Esophagus muscularis mucosa (tissue), 4 donors: Measurements from ENCODE around the gene TNFRSF17. TPM values are rescaled to one million over a fixed set of nuclear protein-coding genes. Genes with fewer than 3 reads are reported as not detected.
A peak's percentile ranks its signal among the peaks of the same experiment; 100 is the strongest.
"Not testable (repeated sequence)": the region's sequence is repeated elsewhere in the genome, so short reads cannot be mapped to it uniquely, and the experiment has no call there.

ENCODE experiments used
- DNase-seq: peaks from one replicate; pipeline ENCODE4 v3.0.0-alpha.2; 2017; ENCODE audit errors: extremely low spot score
- H3K27ac ChIP-seq, 4 donors: fragments of 200-600 bp; sonication (generic); replicated peaks in 1 of 4; 1 replicate in 3 of 4; 2 replicates in 1 of 4; pipeline ENCODE4 v1.5.1; 2016 to 2019; ENCODE audit warnings: mild to moderate bottlenecking in 1 of 4
- H3K27me3 ChIP-seq, 4 donors: fragments of 200-600 bp; sonication (generic); one replicate each; pipeline versions ENCODE4 v1.5.1 to v1.6.0; 2016 to 2019
- H3K36me3 ChIP-seq, 4 donors: fragments of 200-600 bp; sonication (generic); one replicate each; pipeline ENCODE4 v1.5.1; 2016 to 2019
- H3K4me1 ChIP-seq, 4 donors: fragments of 200-600 bp; sonication (generic); one replicate each; pipeline ENCODE4 v1.5.1; 2016 to 2019
- H3K4me3 ChIP-seq, 4 donors: fragments of 200-600 bp; sonication (generic); 1 replicate in 2 of 4; 2 replicates in 2 of 4; pipeline ENCODE4 v1.5.1; 2016 to 2019; ENCODE audit warnings: mild to moderate bottlenecking in 4 of 4, moderate library complexity in 1 of 4
- H3K9me3 ChIP-seq, 4 donors: fragments of 200-600 bp; sonication (generic); 1 replicate in 3 of 4; 2 replicates in 1 of 4; pipeline ENCODE4 v1.5.1; 2016 to 2019
- CTCF ChIP-seq, 3 experiments: fragments of 200-600 bp in 2 of 3; fragments of 450-650 bp in 1 of 3; sonication (generic) in 2 of 3; IDR thresholded peaks; one replicate each; pipeline ENCODE4 v1.5.1; 2017 to 2019; ENCODE audit warnings: antibody characterized with exemption in 3 of 3, mild to moderate bottlenecking in 2 of 3, moderate library complexity in 1 of 3
- EP300 ChIP-seq: sonication (generic); formaldehyde crosslinking; IDR thresholded peaks from one replicate; pipeline ENCODE4 v1.6.1; 2017; ENCODE audit warnings: antibody characterized with exemption
- POLR2A ChIP-seq: fragments of 450-650 bp; IDR thresholded peaks from one replicate; pipeline ENCODE4 v1.6.1; 2017; ENCODE audit warnings: antibody characterized with exemption, moderate library complexity, mild to moderate bottlenecking, low read depth
- POLR2AphosphoS5 ChIP-seq, 2 donors: sonication (generic); formaldehyde crosslinking; IDR thresholded peaks; one replicate each; pipeline ENCODE4 v1.6.1; 2017; ENCODE audit warnings: antibody characterized with exemption in 2 of 2
- WGBS: methylation state at CpG from one replicate; pipeline ENCODE4 v1.1.5; 2018; 5-methylcytosine and 5-hydroxymethylcytosine counted together
- intact Hi-C: fragments of 100-400 bp; cut with DNase I; formaldehyde crosslinking; loops from one replicate; pipeline ENCODE4 v1.15.1; 2023
- total RNA-seq, 4 donors: library from RNA; depleted of rRNA; stranded (reverse); fragments of >200 nt; gene quantifications; one replicate each; pipeline versions ENCODE4 v1.1.0 to v1.2.1, GENCODE V29; 2016

TNFRSF17 gene
- total RNA-seq, 4 donors from 2014 or later, result not detected

- Histone ChIP-seq H3K27me3 (no peaks in the 10 kb centered on the region), H3K36me3 (no peaks in the 10 kb centered on the region), H3K27ac (peak overlapping the region in 1 of 4 donors; percentile 43), H3K9me3 (no peaks in the 10 kb centered on the region), H3K4me3 (no peak overlapping the region), H3K4me1 (peaks cover 0 to 4% (median 0%) of the 10 kb centered on the region in 4 donors)
- intact Hi-C loops, result no loop called here
- DNase-seq, result no peak
- no peak for TF ChIP-seq POLR2A
- no peak for TF ChIP-seq EP300
- no peak for TF ChIP-seq CTCF (IDR thresholded peaks at IDR 0.05)
- TF ChIP-seq POLR2AphosphoS5 (IDR thresholded peaks at IDR 0.05), result no peak
- 83% methylated on average over 2 of the region's 2 CpGs for WGBS
These were observed 8.5 kb upstream of the TNFRSF17 start for GRCh38 chr16:11956558-11956957.

GRCh38 chr16:11957591-11958395 lies 7.2 kb upstream of the TNFRSF17 start:
- H3K4me3 ChIP-seq, result no peak overlapping the region
- H3K36me3 ChIP-seq, result no peaks in the 10 kb centered on the region
- TF ChIP-seq POLR2AphosphoS5 (IDR thresholded peaks at IDR 0.05), result peak in 1 of 2 donors; percentile 10
- no peak for TF ChIP-seq CTCF (IDR thresholded peaks at IDR 0.05)
- TF ChIP-seq EP300, result no peak
- no peak for TF ChIP-seq POLR2A
- no peaks in the 10 kb centered on the region for H3K27me3 ChIP-seq
- H3K27ac ChIP-seq, result peak overlapping the region; percentile 10 to 46 (median 37)
- intact Hi-C loops, result no loop called here
- WGBS, result 83% methylated on average over 10 of the region's 10 CpGs
- no peaks in the 10 kb centered on the region for H3K9me3 ChIP-seq
- DNase-seq, result no peak
- H3K4me1 ChIP-seq, result peaks cover 0 to 4% (median 0%) of the 10 kb centered on the region in 4 donors

GRCh38 chr16:11962457-11962856 lies 2.6 kb upstream of the TNFRSF17 start:
- H3K9me3 ChIP-seq, H3K27ac ChIP-seq, intact Hi-C loops, DNase-seq, H3K27me3 ChIP-seq, H3K4me1 ChIP-seq, H3K36me3 ChIP-seq, H3K4me3 ChIP-seq: not testable (repeated sequence)
- WGBS, result 85% methylated on average over 5 of the region's 5 CpGs

DNA sequence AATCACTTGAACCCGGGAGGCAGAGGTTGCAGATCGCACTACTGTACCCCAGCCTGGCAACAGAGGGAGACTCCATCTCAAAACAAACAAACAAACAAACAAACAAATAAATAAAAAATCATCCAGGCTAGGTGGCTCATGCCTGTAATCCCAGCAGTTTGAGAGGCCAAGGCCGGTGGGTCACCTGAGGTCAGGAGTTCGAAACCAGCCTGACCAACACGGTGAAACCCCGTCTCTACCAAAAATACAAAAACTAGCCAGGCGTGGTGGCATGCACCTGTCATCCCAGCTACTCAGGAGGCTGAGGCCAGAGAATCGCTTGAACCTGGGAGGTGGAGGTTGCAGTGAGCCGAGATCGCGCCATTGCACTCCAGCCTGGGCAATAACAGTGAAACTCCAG lies 2.0 kb upstream of the TNFRSF17 start:
- H3K27me3 ChIP-seq, H3K4me3 ChIP-seq, H3K36me3 ChIP-seq, intact Hi-C loops, DNase-seq, H3K27ac ChIP-seq, H3K4me1 ChIP-seq, H3K9me3 ChIP-seq: not testable (repeated sequence)
- 96% methylated on average over 11 of the region's 11 CpGs for WGBS

DNA sequence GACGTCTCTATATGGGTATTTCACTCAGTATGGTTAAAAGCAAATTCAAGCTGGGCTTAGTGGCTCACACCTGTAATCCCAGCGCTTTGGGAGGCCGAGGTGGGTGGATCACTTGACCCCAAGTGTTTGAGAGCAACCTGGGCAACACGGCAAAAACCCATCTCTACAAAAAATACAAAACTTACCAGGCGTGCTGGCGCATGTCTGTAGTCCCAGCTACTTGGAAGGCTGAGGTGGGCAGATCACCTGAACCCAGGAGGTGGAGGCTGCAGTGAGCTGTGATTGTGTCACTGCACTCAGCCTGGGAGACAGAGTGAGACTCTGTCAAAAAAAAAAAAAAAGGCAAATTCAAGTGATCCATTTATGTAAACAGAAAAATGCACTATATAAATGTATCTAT lies 1.3 kb upstream of the TNFRSF17 start:
- Histone ChIP-seq H3K4me3 (no peak overlapping the region), H3K4me1 (peaks cover 0 to 4% (median 0%) of the 10 kb centered on the region in 4 donors), H3K36me3 (no peaks in the 10 kb centered on the region), H3K27me3 (peaks cover 0 to 8% (median 0%) of the 10 kb centered on the region in 4 donors), H3K9me3 (no peaks in the 10 kb centered on the region), H3K27ac (no peak overlapping the region)
- TF ChIP-seq EP300 (no peak), POLR2A (no peak), CTCF (IDR thresholded peaks at IDR 0.05) (no peak), POLR2AphosphoS5 (IDR thresholded peaks at IDR 0.05) (no peak)
- no peak for DNase-seq
- 89% methylated on average over 6 of the region's 6 CpGs for WGBS
- intact Hi-C loops, result no loop called here

DNA sequence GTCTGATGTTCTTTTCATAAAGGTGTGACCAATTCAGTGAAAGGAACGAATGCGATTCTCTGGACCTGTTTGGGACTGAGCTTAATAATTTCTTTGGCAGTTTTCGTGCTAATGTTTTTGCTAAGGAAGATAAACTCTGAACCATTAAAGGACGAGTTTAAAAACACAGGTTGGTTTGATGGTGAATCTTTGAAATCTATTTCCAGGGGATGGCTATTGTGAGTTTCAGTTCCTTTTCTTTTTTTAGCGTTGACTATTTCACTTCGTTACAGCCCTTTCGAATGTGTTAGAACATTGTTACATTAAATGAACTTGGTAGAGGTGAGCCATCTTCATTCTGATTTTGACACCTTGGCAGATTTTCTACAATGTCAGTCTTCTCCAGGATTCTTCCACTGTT lies 1.2 kb downstream of the TNFRSF17 start:
- no peak for TF ChIP-seq POLR2A
- no peak for TF ChIP-seq CTCF (IDR thresholded peaks at IDR 0.05)
- no peak for TF ChIP-seq POLR2AphosphoS5 (IDR thresholded peaks at IDR 0.05)
- no peak for TF ChIP-seq EP300
- Histone ChIP-seq H3K4me1 (peaks cover 0 to 4% (median 0%) of the 10 kb centered on the region in 4 donors), H3K27me3 (peaks cover 0 to 8% (median 0%) of the 10 kb centered on the region in 4 donors), H3K9me3 (no peaks in the 10 kb centered on the region), H3K36me3 (no peaks in the 10 kb centered on the region), H3K4me3 (no peak overlapping the region), H3K27ac (no peak overlapping the region)
- intact Hi-C loops, result no loop called here
- WGBS, result 81% methylated on average over 7 of the region's 7 CpGs
- DNase-seq, result no peak
